ENCODE results near the gene CPLX3. TPM values are rescaled to one million over a fixed set of nuclear protein-coding genes. Genes with fewer than 3 reads are reported as not detected.

CPLX3 gene
- total and polyA plus RNA-seq, 8 donors = 0.09 TPM; not detected in 7

- Histone ChIP-seq H3K36me3 (no peaks in the 10 kb centered on the region), H3K27me3 (no peaks in the 10 kb centered on the region), H3K4me3 (no peak overlapping the region), H3K9me3 (no peaks in the 10 kb centered on the region), H3K27ac (no peak overlapping the region), H3K4me1 (peaks cover 0 to 20% (median 3%) of the 10 kb centered on the region in 3 donors)
- intact Hi-C loops (cut with DNase I) = loop anchor here in 1 of 3 donors (10.0 kb wide), 1 partner anchor 166 kb away; no protein-coding TSS in a partner anchor
- TF ChIP-seq CTCF (IDR thresholded peaks at IDR 0.05) = no peak
- no peak for ATAC-seq
- DNase-seq = no peak
- FAIRE-seq = no peak
- 77% methylated on average over 7 of the region's 7 CpGs for WGBS, 2 donors
Measured at GRCh38 chr15:74779162-74779648, 47.2 kb upstream of the CPLX3 start.

DNA sequence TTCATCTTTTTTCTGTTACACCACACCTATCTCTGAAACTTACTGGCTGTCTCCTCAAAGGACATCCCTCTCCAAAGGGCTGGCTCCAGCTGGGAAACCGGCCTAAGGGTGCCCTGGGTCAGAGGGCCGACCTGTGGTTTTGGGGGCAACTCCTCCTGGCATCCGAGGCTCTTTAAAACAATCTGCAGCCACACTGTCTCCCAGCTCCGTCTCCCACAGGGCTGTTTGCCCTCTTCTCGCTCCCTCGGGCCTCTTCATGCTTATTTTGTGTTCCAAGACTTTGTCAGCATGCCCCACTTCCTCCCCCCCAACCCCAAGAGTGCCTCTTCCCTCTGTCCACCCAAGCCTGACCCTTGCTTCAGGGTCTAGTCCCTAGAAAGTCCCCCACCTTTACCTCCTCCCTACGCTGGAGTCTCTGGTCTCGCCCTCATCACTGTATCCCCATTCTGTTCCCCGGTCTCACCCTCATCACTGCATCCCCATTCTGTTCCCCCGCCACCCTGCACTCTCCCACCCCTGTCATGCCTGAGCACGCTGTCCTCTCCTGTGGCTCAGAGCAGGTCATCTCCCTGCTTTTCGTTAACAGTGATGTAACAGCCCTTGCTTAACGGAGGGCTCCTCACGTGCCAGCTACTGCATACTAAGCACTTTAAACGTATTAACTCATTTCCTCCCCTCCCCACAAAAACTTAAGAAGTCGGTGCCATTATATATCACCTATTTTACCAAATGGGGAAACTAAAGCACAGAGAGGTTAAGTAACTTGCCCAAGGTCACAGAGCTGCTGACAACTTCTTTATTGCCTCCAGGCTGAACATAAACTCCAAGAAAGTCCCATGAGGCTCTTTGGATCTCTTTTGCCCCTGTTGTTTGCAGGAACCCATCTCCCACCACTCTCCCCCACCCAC lies 45.6 kb upstream of the CPLX3 start:
- intact Hi-C loops (cut with DNase I) = loop anchor here in 1 of 3 donors (5.0 kb wide), 1 partner anchor 57 kb away; no protein-coding TSS in a partner anchor
- no peaks in the 10 kb centered on the region for H3K36me3 ChIP-seq
- peaks cover 0 to 20% (median 3%) of the 10 kb centered on the region in 3 donors for H3K4me1 ChIP-seq
- FAIRE-seq = no peak
- no peaks in the 10 kb centered on the region for H3K9me3 ChIP-seq
- H3K4me3 ChIP-seq = peak overlapping the region in 1 of 4 donors; percentile 79
- no peak for DNase-seq
- ATAC-seq = no peak
- WGBS, 2 donors = 54 to 66% methylated on average over 16 of the region's 16 CpGs
- no peak for TF ChIP-seq CTCF (IDR thresholded peaks at IDR 0.05)
- H3K27ac ChIP-seq = no peak overlapping the region
- H3K27me3 ChIP-seq = no peaks in the 10 kb centered on the region

- ATAC-seq (peak; percentile 78 to 88 (median 82)), DNase-seq (peak; percentile 57 to 91 (median 82)), FAIRE-seq (no peak)
- WGBS, 2 donors = 0 to 1% methylated on average over 55 to 74 of the region's 74 CpGs
- peak within 1 kb of the TSS; percentile 53 to 79 (median 70) for H3K4me3 ChIP-seq
- H3K27ac ChIP-seq = peak within 1 kb of the TSS in 3 of 4 donors; percentile 44 to 54 (median 46)
- H3K9me3 ChIP-seq = no peaks in the 10 kb centered on the region
- peaks cover 0 to 20% (median 3%) of the 10 kb centered on the region in 3 donors for H3K4me1 ChIP-seq
- intact Hi-C loops (cut with DNase I) = loop anchor here in 1 of 3 donors (5.0 kb wide), 1 partner anchor 56 kb away; no protein-coding TSS in a partner anchor
- H3K27me3 ChIP-seq = no peaks in the 10 kb centered on the region
- H3K36me3 ChIP-seq = no peaks in the 10 kb centered on the region
- TF ChIP-seq CTCF (IDR thresholded peaks at IDR 0.05) = peak; percentile 24 to 56 (median 40)
Measured at GRCh38 chr15:74781431-74782258, 44.8 kb upstream of the CPLX3 start, which contains the start of gene CSK. TSS of gene CSK (plus strand) at chr15:74782080. CDS start at chr15:74798298, 16,218 bp downstream.

DNA sequence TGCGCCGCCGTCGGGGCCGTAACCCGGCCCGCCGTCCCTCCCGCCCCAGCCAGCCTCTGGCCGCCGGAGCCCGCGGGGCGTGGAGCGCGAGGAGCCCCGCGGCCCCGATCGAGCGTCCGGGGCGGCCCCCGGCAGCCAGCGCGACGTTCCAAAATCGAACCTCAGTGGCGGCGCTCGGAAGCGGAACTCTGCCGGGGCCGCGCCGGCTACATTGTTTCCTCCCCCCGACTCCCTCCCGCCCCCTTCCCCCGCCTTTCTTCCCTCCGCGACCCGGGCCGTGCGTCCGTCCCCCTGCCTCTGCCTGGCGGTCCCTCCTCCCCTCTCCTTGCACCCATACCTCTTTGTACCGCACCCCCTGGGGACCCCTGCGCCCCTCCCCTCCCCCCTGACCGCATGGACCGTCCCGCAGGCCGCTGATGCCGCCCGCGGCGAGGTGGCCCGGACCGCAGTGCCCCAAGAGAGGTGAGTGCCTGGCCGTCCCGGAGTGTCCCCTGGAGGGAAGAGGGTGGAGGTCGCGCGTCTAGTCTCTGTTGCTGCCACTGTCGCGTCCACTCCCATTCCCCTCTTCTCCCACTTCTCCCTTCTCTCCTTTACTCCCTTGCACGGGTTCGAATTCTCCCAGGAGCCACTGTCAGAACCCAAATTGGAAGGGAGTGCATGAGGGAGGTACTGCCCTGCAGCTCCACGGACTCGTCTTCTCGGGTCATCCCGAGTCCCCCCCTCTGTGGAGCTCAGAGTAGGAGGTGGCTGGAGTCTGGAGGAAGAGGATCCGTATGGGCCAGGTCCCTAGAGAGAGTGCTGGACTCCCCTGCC lies 44.0 kb upstream of the CPLX3 start:
- no peaks in the 10 kb centered on the region for H3K27me3 ChIP-seq
- no peak for TF ChIP-seq CTCF (IDR thresholded peaks at IDR 0.05)
- peak; percentile 13 to 51 (median 22) for ATAC-seq
- DNase-seq = peak in 2 of 6 donors; percentile 38 to 74
- H3K27ac ChIP-seq = peak overlapping the region in 3 of 4 donors; percentile 44 to 54 (median 46)
- no peak for FAIRE-seq
- H3K4me3 ChIP-seq = peak overlapping the region; percentile 53 to 79 (median 70)
- no peaks in the 10 kb centered on the region for H3K9me3 ChIP-seq
- no peaks in the 10 kb centered on the region for H3K36me3 ChIP-seq
- intact Hi-C loops (cut with DNase I) = loop anchor here in 1 of 3 donors (5.0 kb wide), 1 partner anchor 55 kb away; no protein-coding TSS in a partner anchor
- WGBS, 2 donors = 0 to 1% methylated on average over 48 to 72 of the region's 72 CpGs
- peaks cover 0 to 22% (median 3%) of the 10 kb centered on the region in 3 donors for H3K4me1 ChIP-seq

All from pancreas (tissue), 10 donors.